ENCODE measurements around the gene HOXA6.

HOXA6 gene

GRCh38 chr7:27161214-27161720, 13.7 kb upstream of the HOXA6 start:
- no peak for DNase-seq

DNA sequence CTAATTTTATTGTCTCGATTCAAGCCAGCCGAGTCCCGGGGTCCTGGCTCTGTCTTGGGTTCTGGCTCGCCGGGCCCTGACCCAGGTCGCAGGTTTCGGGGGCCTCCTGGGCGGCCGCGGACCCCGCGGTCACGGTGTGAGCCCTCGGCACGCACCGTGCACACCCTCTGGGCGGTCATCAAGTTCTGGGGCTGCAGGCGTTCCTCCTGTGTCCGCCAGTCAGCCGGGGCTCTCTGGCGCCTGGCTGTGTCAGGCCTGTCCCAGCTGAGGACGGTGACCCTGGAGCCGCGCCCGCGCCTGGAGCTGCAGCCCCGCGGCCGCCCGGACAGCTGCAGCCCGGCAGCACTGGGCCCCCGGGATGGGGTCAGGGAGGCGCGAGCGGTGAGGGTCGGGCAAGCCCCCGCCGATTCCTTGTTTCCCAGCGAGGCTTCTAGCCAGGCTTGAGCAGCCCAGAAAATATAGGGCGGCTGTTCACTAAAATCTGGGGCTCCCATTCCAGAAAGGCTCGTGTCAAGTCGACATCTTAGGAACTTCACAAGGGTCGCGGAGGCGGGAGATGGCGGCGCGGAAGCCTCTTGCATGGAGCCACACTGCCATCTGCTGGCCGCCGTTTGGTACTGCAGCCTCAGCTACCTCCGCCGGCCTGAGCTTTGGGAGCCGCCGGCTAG, 13.1 kb upstream of the HOXA6 start:
- peak; percentile 5 for DNase-seq

- DNase-seq = no peak
Measured at GRCh38 chr7:27160145-27160545, 12.6 kb upstream of the HOXA6 start.

DNA sequence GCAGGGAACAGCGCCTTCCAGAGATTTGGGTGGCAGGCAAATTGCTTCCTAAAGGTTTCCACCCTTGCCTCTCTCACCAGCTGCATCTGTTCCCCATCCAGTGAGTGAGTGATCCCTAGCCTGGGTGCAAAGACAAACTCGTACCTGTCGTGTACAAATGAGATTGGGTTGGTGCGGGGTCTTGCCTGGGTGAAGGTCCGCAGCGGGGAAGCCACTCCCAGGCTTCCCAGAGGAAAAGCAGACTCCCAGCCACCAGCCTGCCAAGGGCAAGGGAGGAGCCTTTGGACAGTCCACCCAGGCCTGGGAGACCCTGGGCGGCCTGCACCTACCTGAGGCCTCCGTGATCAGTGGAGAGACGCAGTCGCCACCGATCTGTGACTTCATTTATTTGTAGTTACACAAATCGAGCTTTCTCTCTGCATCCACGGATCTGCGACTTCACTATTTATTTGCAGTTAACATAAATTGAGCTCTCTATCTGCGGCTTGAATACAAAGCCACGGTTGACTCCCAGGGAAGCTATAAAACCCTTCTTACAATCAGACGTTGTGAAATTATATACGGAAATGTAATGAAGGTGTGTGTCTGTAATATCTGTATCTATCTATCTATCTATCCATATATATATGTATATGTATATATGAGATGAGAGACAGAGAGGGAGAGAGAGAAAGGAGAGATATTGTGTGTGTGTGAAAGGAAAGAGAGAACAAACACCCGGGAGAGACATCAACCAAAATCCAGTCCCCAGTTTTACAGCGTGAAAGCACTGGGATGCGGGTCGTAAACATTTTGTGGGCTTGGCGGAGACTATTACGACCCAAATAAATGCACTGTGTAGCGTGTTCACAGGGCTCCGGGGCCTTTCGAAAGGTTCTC, 11.9 kb upstream of the HOXA6 start:
- DNase-seq = no peak

DNA sequence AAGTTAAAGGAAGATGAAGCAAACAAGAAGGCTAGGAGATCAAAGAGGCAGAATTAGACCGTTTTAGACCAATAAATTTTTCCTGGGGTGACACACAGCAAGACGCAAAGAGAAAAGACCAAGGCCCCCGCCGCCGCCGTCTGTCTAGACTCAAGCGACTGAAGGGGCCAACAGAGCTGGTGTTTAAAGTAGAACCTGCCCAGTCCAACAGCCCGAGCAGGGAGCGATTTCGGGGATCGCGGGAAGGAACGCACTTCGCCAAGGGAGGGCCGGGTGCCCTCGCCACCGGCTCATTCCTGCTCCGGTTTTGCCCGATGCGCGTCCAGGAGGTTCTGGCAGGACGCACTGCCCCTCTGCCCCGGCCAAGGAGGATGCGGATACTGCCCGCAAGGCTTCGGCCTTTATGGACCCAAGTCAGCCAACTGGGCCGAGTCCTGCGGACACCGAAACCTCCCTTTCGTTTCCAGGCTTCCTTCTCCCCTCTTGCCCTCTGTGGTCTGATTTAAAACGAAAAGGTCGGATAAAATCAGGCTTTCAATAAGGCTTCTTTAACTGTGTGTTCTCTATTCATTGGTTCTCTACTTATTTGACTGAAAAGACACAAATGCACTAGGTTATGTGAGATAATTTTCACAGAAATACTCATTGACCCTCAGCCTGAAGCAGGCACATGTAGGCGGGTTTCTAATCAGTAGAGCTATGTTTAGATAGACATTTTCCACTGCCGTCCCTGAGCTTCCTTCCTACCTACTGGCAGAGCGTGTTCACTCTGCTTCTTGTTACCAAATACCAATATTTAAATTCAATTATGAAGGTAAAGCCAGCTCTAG, 11.1 kb upstream of the HOXA6 start:
- no peak for DNase-seq

GRCh38 chr7:27157702-27158431, 10.3 kb upstream of the HOXA6 start:
- DNase-seq = no peak

GRCh38 chr7:27156916-27157701, 9.5 kb upstream of the HOXA6 start:
- DNase-seq = no peak

DNA sequence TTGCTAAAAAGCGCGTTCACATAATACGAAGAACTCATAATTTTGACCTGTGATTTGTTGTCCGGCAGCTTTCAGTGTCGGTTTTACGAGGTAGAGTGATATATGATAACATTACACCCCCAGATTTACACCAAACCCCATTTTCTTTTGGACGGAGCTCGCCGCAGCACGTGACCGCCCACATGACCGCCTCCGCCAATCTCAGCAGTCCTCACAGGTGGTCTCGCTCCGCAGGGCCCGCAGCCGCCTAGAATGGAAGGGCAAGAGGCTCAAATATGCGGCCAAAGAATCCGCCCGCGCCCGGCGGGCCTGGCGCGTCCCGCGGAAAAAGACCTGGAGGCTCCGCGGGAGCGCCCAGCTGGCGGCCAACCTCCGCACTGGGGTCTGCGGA, 8.9 kb upstream of the HOXA6 start, which contains the start of gene HOXA7:
Gene HOXA7 (minus strand): TSS at position 168 of the 391 bp plus-strand sequence. CDS start 130 bp downstream, at position 38.
- DNase-seq = no peak

DNA sequence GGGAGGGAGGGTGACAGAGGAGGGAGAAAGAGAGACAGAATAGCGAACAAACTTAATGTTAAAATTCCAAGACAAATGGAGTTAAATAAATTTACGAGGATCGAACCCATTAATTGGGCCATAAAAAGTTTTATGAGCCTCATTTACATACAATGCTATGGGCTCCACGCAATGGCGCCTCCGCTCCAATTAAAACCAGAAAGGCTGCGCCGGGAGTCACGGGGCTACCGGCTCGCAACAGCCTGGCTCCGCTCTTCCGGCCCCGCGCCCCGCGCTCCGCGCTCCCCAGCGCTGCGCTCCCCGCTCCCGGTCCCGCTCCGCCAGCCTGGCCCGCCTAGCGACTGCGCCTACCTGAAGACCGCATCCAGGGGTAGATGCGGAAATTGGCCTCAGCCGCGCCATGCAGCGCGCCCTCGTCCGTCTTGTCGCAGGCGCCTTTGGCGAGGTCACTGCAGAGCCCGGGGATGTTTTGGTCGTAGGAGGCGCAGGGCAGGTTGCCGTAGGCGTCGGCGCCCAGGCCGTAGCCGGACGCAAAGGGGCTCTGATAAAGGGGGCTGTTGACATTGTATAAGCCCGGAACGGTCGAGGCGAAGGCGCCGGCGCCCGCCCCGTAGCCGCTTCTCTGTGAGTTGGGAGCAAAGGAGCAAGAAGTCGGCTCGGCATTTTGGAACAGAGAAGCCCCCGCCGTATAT, 8.4 kb upstream of the HOXA6 start:
- no peak for DNase-seq

- no peak for DNase-seq
Measured at GRCh38 chr7:27154901-27155815, 7.6 kb upstream of the HOXA6 start.

DNA sequence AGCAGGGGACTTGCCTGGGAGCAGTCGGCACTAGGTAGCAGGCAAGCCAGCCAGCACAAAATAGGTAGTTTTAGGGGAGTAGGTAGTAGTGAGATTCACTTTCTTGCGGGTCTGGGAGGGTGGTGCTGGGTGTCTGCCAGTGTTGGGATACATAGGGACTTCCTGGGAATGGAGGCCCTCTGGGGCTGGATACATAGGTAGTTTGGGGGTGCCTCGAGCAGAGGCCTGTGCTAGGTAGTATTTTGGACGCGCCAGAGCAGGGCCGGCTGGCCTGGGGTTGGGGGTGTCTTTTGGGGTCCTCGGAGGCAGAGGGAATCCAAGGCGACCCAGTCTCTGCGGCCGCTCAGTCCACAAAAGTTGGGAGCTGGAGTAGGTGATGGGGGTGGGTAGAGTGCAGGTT, 6.8 kb upstream of the HOXA6 start:
- DNase-seq = no peak

- no peak for DNase-seq
Measured at GRCh38 chr7:27153526-27153925, 6.0 kb upstream of the HOXA6 start.

- no peak for DNase-seq
Measured at GRCh38 chr7:27152816-27153442, 5.4 kb upstream of the HOXA6 start.

DNA sequence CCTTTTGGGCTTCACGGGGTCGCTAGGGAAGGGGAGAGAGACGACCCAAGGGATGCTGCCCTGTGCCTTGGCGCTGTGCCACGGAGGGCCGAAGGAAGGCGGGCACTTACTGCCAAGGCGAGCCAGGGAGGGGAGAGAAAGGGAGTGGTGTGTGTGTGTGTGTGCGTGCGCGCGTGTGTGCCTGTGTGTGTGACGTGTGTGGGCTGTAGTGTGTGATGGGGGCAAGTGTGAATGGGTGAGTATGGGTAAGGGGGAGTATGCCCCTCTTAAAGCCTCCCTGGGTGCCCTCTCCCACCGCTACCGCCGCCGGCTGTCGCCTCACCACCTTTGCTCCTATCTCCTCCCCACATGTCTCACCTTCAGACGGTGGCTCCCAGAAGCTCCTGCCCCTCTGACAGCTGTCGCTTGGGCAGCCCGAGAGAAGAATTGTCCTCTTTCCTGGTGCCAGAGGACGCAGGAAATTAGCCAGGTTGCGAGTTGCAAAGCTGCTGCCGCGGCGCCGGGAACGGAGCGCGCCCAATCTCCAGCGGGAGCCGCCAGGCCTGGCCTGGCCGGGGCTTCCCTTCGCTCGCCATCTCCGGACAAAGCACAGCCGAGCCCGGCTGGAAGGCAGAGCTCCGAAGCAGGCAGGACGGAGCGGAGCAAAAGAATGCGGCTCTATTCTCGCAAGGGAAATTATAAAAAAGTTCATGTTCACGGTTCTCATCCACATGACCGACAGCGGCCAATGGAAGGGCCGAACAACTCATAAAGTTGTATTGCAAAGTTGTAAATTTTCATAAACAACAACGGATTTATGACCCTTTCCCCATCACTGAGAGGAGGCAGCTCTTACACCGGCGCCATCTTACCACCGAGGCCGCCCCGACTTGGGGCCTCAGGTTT, 4.6 kb upstream of the HOXA6 start, which contains the start of gene HOXA3:
Gene HOXA3 (minus strand): TSS at position 653 of the 885 bp plus-strand sequence. CDS start 41,943 bp downstream, outside the sequence.
- DNase-seq = no peak

GRCh38 chr7:27151341-27151930, 3.9 kb upstream of the HOXA6 start:
- no peak for DNase-seq

- DNase-seq = no peak
Measured at GRCh38 chr7:27150568-27151340, 3.2 kb upstream of the HOXA6 start.

Data from NCI-H2029 treated with DMSO at 0.1 percent for 48 hours (cell line).